ENCODE results near the gene PLXNB2. TPM values are rescaled to one million over a fixed set of nuclear protein-coding genes. Genes with fewer than 3 reads are reported as not detected.

PLXNB2 gene
- total RNA-seq, 1 donor from 2014 or later = 362 TPM

- peak; percentile 82 for DNase-seq (ENCODE audit: extremely low spot score, unreplicated experiment)
- no peak for TF ChIP-seq CTCF (IDR thresholded peaks at IDR 0.05)
Observed at GRCh38 chr22:50316114-50317065, 8.9 kb upstream of the PLXNB2 start.

GRCh38 chr22:50315289-50316113 is 8.1 kb upstream of the PLXNB2 start:
- H3K4me1 Mint-ChIP-seq (ENCODE audit: unreplicated experiment) = peaks cover 2% of the 10 kb centered on the region
- H3K4me3 Mint-ChIP-seq (ENCODE audit: unreplicated experiment) = no peak overlapping the region
- no peak for TF ChIP-seq CTCF (IDR thresholded peaks at IDR 0.05)
- no peaks in the 10 kb centered on the region for H3K9me3 Mint-ChIP-seq (ENCODE audit: unreplicated experiment)
- H3K27me3 Mint-ChIP-seq (ENCODE audit: unreplicated experiment) = no peaks in the 10 kb centered on the region
- H3K27ac Mint-ChIP-seq (ENCODE audit: unreplicated experiment) = no peak overlapping the region
- H3K36me3 Mint-ChIP-seq (ENCODE audit: unreplicated experiment) = no peaks in the 10 kb centered on the region
- no peak for DNase-seq (ENCODE audit: extremely low spot score, unreplicated experiment)

More at GRCh38 chr22:50316114-50317065, 8.9 kb upstream of the PLXNB2 start:
- Mint-ChIP-seq H3K27me3 (ENCODE audit: unreplicated experiment) (no peaks in the 10 kb centered on the region), H3K9me3 (ENCODE audit: unreplicated experiment) (no peaks in the 10 kb centered on the region), H3K27ac (ENCODE audit: unreplicated experiment) (no peak overlapping the region), H3K36me3 (ENCODE audit: unreplicated experiment) (no peaks in the 10 kb centered on the region), H3K4me1 (ENCODE audit: unreplicated experiment) (peaks cover 2% of the 10 kb centered on the region), H3K4me3 (ENCODE audit: unreplicated experiment) (no peak overlapping the region)

GRCh38 chr22:50314455-50315288 is 7.2 kb upstream of the PLXNB2 start:
- DNase-seq (ENCODE audit: extremely low spot score, unreplicated experiment) = peak; percentile 83
- peaks cover 2% of the 10 kb centered on the region for H3K4me1 Mint-ChIP-seq (ENCODE audit: unreplicated experiment)
- H3K27ac Mint-ChIP-seq (ENCODE audit: unreplicated experiment) = peak overlapping the region; percentile 34
- H3K27me3 Mint-ChIP-seq (ENCODE audit: unreplicated experiment) = no peaks in the 10 kb centered on the region
- no peaks in the 10 kb centered on the region for H3K36me3 Mint-ChIP-seq (ENCODE audit: unreplicated experiment)
- no peak for TF ChIP-seq CTCF (IDR thresholded peaks at IDR 0.05)
- no peaks in the 10 kb centered on the region for H3K9me3 Mint-ChIP-seq (ENCODE audit: unreplicated experiment)
- H3K4me3 Mint-ChIP-seq (ENCODE audit: unreplicated experiment) = no peak overlapping the region

GRCh38 chr22:50314081-50314454 is 6.6 kb upstream of the PLXNB2 start:
- no peak for DNase-seq (ENCODE audit: extremely low spot score, unreplicated experiment)
- peak overlapping the region; percentile 34 for H3K27ac Mint-ChIP-seq (ENCODE audit: unreplicated experiment)
- H3K4me1 Mint-ChIP-seq (ENCODE audit: unreplicated experiment) = peaks cover 8% of the 10 kb centered on the region
- H3K27me3 Mint-ChIP-seq (ENCODE audit: unreplicated experiment) = no peaks in the 10 kb centered on the region
- H3K4me3 Mint-ChIP-seq (ENCODE audit: unreplicated experiment) = no peak overlapping the region
- TF ChIP-seq CTCF (IDR thresholded peaks at IDR 0.05) = no peak
- H3K36me3 Mint-ChIP-seq (ENCODE audit: unreplicated experiment) = no peaks in the 10 kb centered on the region
- H3K9me3 Mint-ChIP-seq (ENCODE audit: unreplicated experiment) = no peaks in the 10 kb centered on the region
